Gastrocnemius medialis (tissue), 4 donors: ENCODE measurements around the gene SPACA7.

Experiments used
- CTCF ChIP-seq, 5 experiments: fragments of 450-650 bp in 3 of 5; fragments of 200-600 bp in 2 of 5; sonication (generic) in 2 of 5; IDR thresholded peaks in 4 of 5; conservative IDR thresholded peaks in 1 of 5; 1 replicate in 4 of 5; 2 replicates in 1 of 5; pipeline ENCODE4 v1.5.1; 2016 to 2019; ENCODE audit warnings: antibody characterized with exemption in 5 of 5, mild to moderate bottlenecking in 3 of 5, moderate library complexity in 3 of 5
- POLR2A ChIP-seq, 2 donors: fragments of 450-650 bp; IDR thresholded peaks; one replicate each; pipeline ENCODE4 v1.6.1; 2017; ENCODE audit warnings: antibody characterized with exemption in 2 of 2, mild to moderate bottlenecking in 2 of 2, moderate library complexity in 2 of 2

- TF ChIP-seq CTCF (IDR thresholded peaks at IDR 0.05 in 4 of 5, conservative IDR thresholded peaks at IDR 0.05 in 1 of 5) = no peak
- no peak for TF ChIP-seq POLR2A (IDR thresholded peaks at IDR 0.05)
These were observed 76.4 kb downstream of the SPACA7 start for GRCh38 chr13:112452380-112453206.
